Activated naive CD8-positive, alpha-beta T cell (primary cell): ENCODE data around the gene NCOA4.
"Not testable (repeated sequence)": the region's sequence is repeated elsewhere in the genome, so short reads cannot be mapped to it uniquely, and the experiment has no call there.

Experiments
- H3K27ac Mint-ChIP-seq: one replicate; pipeline ENCODE4 v1.8.0; 2021; ENCODE audit warnings: mixed read lengths
- H3K27me3 Mint-ChIP-seq: one replicate; pipeline ENCODE4 v1.8.0; 2021; ENCODE audit warnings: mixed read lengths
- H3K36me3 Mint-ChIP-seq: one replicate; pipeline ENCODE4 v1.8.0; 2021; ENCODE audit warnings: mixed read lengths
- H3K4me1 Mint-ChIP-seq: one replicate; pipeline ENCODE4 v1.8.0; 2021; ENCODE audit warnings: low read depth, mixed read lengths
- H3K4me3 Mint-ChIP-seq: one replicate; pipeline ENCODE4 v1.8.0; 2021; ENCODE audit warnings: mild to moderate bottlenecking, mixed read lengths
- H3K9me3 Mint-ChIP-seq: one replicate; pipeline ENCODE4 v1.8.0; 2021; ENCODE audit warnings: low read depth, mixed read lengths

The NCOA4 gene

DNA sequence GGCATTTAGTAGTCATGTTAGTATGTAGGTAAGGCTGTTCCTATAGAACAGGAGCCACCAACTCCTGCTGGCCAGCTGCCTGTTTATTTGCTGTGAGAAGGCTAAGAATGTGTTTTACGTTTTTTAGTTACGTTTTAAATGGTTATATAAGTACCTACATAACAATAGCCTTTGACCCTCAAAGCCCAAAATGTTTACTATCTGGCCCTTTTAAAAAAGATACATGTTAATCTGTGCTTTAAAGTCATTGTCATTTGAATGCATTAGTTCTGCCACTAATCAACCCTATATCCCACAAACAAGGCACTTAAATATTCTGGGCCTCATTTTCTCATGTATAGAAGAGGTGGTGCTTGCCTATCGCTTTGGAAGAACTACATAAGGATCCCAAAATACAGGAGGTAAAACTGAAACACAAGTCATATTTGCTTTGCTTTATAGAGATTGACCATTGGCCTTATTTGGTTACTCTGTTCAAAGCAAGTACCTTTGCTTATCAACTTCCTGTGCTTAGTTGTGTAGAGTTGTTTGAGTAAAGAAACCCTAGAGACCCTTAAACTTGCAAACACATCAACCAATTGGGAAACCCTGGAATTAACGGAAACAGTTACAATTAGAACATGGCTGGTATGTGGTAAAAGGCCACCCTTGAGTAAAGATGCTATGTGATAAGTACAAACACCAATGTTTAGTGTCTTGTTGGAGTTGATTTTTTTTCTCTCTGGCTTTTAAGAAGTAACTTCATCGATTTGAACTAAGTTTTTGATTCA, 32.2 kb downstream of the NCOA4 start:
- no peaks in the 10 kb centered on the region for H3K27me3 Mint-ChIP-seq
- H3K36me3 Mint-ChIP-seq, result peaks cover 16% of the 10 kb centered on the region
- peak overlapping the region; percentile 72 for H3K27ac Mint-ChIP-seq
- H3K4me1 Mint-ChIP-seq, result no peaks in the 10 kb centered on the region
- no peaks in the 10 kb centered on the region for H3K9me3 Mint-ChIP-seq
- no peak overlapping the region for H3K4me3 Mint-ChIP-seq

DNA sequence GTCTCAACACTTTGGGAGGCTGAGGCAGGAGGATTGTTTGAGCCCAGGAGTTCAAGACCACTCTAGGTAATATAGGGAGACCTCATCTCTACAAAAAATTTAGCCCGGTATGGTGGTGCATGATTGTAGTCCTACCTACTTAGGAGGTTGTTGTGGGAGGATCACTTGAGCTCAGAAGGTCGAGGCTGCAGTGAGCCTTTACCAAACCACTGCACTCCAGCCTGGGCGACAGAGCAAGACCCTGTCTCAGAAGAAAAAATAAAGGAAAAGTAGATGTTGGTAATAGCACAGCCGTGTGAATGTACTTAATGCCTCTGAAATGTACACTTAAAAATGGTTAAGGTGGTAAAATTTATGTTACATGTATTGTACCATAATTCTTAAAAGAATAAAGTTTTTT, 32.9 kb downstream of the NCOA4 start:
- peaks cover 18% of the 10 kb centered on the region for H3K36me3 Mint-ChIP-seq
- no peaks in the 10 kb centered on the region for H3K9me3 Mint-ChIP-seq
- H3K27me3 Mint-ChIP-seq, result no peaks in the 10 kb centered on the region
- no peak overlapping the region for H3K4me3 Mint-ChIP-seq
- H3K4me1 Mint-ChIP-seq, result no peaks in the 10 kb centered on the region
- no peak overlapping the region for H3K27ac Mint-ChIP-seq

DNA sequence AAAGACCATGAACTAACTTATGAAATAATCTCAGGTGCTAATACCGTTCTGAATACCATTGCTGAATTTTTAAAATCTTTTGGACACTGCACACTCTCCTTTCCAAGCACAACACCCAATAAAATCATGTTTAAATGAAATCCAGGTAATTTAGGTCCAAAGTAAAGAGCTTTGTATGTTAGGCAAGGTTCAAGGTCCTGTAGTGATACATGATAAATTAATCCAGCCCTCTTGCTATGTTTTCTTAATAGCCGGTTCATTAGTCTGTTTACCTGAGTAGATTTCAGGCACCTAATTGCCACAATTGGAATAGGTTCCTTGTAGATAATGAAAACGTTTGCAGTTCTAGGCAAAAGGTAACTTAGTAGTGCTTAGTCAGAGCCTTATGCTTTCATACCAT, 44.8 kb downstream of the NCOA4 start:
- H3K4me3 Mint-ChIP-seq, H3K36me3 Mint-ChIP-seq, H3K27ac Mint-ChIP-seq, H3K27me3 Mint-ChIP-seq, H3K4me1 Mint-ChIP-seq, H3K9me3 Mint-ChIP-seq: not testable (repeated sequence)

DNA sequence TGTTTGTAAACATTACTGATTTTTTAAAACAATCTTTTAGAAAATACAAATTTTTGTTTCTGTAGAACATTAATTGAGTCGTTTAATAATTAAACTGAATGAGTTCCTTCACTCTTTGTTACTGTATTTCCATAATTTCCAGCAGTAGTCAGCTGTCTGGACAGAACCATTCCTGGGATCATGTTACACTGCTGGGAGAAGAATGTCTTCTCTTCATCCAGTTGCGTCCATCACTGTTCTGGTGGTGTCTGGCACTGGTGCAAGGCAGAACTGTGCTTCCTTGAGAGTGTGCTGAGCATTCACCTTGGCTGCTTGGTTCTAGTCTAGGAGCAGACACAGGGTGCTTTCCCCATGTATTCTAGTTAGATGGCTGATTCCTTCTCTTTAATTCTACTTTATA, 46.0 kb downstream of the NCOA4 start:
- H3K4me3 Mint-ChIP-seq, H3K27me3 Mint-ChIP-seq, H3K27ac Mint-ChIP-seq, H3K4me1 Mint-ChIP-seq, H3K36me3 Mint-ChIP-seq, H3K9me3 Mint-ChIP-seq: not testable (repeated sequence)

DNA sequence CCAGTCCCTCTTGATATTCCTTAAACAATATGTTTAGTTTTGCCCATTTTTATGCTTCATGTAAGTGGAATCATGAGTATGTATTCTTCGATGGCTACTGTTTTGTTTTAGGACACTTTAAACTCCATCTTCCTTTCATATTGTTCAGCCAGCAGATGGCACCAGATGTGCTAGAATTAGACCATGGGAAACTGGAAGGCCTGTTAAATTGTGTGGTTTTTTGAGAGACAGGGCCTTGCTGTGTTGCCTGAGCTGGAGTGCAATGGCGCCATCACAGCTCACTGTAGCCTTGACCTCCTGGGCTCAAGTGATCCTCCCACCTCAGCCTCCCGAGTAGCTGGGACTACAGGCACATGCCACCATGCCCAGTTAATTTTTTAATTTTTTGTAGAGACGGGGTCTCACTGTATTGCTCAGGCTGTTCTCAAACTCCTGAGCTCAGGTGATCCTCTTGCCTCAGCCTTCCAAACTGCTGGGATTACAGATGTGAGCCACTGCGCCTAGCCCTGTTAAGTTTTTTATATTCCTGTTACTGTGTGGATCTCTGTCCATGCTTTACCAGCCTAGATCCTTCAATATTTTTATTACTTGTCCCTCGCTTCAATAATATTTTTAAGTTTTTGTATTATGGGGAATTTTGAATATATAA, 46.8 kb downstream of the NCOA4 start:
- H3K27ac Mint-ChIP-seq, H3K27me3 Mint-ChIP-seq, H3K4me3 Mint-ChIP-seq, H3K9me3 Mint-ChIP-seq, H3K36me3 Mint-ChIP-seq, H3K4me1 Mint-ChIP-seq: not testable (repeated sequence)

DNA sequence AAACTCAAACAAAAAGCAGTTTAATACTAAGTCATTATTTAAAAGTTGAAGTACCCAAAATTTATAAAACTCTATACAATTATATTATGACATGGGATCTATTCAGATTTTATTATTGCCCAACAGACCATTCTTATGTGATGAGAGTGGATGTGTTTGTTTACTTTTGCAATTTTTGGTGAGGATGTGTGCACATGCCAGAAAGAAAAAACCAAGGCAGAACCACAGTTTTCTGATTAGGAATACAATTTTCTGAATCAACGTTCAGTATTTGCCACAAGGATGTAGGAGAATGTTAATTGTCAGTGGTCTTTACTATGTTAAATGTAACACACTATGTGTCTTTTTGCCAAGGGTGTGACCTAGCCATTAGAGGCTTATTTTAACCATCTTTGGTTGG, 49.1 kb downstream of the NCOA4 start:
- not testable (repeated sequence) for H3K36me3 Mint-ChIP-seq, H3K4me1 Mint-ChIP-seq, H3K4me3 Mint-ChIP-seq

DNA sequence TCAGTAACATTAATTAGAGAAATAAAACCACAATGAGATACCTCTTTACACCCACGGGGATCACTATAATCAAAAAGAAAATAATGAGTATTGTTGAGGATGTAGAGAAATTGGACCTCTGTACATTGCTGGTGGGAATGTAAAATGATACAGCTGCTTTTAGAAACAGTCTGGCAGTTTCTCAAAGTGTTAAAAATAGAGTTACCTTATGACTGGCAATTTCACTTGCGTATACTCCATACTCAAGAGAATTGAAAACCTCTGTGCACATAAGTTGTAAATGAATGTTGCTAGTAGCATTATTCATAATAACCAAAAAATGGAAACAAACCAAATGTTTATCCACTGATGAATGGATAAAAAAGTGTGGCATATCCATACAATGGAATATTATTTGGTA, 51.9 kb downstream of the NCOA4 start:
- H3K4me3 Mint-ChIP-seq, H3K27me3 Mint-ChIP-seq, H3K27ac Mint-ChIP-seq, H3K36me3 Mint-ChIP-seq, H3K9me3 Mint-ChIP-seq: not testable (repeated sequence)
- H3K4me1 Mint-ChIP-seq, result peaks cover 24% of the 10 kb centered on the region

More for the DNA sequence above, 49.1 kb downstream of the NCOA4 start:
- not testable (repeated sequence) for H3K9me3 Mint-ChIP-seq, H3K27ac Mint-ChIP-seq, H3K27me3 Mint-ChIP-seq

DNA sequence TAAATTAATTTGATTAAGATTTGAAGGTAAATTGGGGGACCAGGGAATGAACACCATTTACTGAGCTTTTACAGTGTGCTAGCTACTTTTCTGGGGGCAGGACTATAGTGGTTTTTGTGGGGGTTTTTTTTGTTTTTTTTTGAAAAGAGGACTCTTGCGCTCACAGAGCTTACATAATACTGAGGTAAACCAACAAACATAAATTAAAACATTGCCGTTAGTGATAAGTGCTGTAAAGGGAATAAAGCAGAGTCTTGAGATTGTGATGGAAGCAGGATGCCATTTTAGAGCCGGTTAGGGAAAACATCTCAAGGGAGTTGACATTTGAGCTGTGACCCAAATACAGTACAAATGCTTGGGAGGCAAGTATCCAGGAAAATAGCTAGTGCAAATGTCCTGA, 56.4 kb downstream of the NCOA4 start:
- Mint-ChIP-seq H3K4me3 (peak overlapping the region; percentile 99), H3K4me1 (peaks cover 37% of the 10 kb centered on the region), H3K27ac (peak overlapping the region; percentile 38)
- H3K36me3 Mint-ChIP-seq, H3K27me3 Mint-ChIP-seq, H3K9me3 Mint-ChIP-seq: not testable (repeated sequence)

DNA sequence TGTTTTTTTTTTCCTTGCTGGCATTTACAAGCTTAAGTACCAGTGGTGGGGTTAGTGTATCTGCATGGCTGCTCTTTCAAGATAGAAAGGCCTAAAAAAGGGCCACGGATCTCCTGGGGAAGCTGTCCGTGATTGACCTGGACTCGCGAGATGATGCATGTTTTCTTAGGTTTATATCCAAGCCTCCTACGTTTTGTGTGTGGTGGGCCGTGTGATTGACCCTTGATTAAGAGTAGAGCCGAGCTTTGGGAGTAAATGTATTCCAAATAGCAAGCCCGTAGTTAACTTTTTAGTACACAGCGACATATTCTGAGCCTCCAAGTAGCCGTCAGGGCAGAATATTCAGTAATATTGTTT, 57.6 kb downstream of the NCOA4 start:
- Mint-ChIP-seq H3K4me3 (peak overlapping the region; percentile 99), H3K27ac (peak overlapping the region; percentile 95), H3K4me1 (peaks cover 41% of the 10 kb centered on the region)
- H3K27me3 Mint-ChIP-seq, H3K9me3 Mint-ChIP-seq, H3K36me3 Mint-ChIP-seq: not testable (repeated sequence)

DNA sequence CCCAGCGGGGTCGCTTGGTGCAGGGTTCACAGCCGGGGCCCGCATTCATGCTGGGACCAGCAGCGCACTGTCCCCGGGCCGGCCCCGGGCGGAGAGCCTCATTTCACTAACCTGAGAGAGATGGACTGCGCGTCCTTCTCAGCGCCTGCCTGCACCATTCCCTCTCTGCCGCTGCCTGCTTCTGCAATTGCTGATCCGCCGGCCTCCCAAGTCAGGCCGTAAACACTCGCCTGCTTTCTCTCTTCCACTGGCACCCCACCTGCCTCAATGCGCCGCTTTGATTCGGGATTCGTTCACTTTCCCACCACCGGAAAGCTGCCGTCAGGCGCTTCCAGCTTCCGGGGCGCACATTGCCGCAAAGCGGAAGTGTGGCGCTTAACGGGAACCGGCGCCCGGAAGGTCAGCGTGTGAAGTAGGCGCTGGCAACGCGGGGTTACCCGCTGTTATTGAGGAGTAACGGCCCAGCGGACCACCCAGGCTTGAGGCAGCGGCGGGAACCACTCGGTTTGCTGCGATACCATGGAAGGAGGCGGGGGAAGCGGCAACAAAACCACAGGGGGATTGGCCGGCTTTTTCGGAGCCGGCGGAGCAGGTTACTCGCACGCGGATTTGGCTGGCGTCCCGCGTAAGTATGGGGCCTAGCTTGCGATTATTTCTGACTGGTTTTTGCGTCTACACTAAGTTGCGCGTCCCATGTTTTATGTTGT, 58.2 kb downstream of the NCOA4 start, which contains the start of gene TIMM23:
TIMM23 (plus strand) TSS at position 384 of the 707 bp plus-strand sequence; CDS start at position 520, 136 bp downstream.
- Mint-ChIP-seq H3K27ac (peak within 1 kb of the TSS; percentile 95), H3K4me3 (peak within 1 kb of the TSS; percentile 99), H3K4me1 (peaks cover 44% of the 10 kb centered on the region)
- H3K9me3 Mint-ChIP-seq, H3K36me3 Mint-ChIP-seq, H3K27me3 Mint-ChIP-seq: not testable (repeated sequence)

DNA sequence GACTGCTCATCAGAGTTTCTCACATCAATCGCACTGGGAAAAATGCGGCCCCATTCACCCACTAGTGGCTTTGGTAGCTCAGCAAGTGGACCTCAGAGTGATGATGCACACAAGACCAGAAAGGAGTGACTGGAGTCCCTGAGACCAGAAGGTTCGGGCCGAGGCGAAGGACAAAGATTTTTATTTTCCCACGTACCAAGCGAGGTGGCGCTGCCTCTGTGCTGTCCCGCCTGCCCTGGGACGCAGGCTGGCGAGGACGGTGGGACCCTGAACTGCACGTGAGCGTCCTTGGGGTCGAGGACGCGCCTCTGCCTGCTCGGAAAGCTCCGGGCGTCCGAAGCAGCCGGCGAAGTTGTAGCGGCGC, 58.7 kb downstream of the NCOA4 start:
- H3K36me3 Mint-ChIP-seq, H3K27me3 Mint-ChIP-seq, H3K9me3 Mint-ChIP-seq: not testable (repeated sequence)
- peaks cover 47% of the 10 kb centered on the region for H3K4me1 Mint-ChIP-seq
- H3K27ac Mint-ChIP-seq, result peak overlapping the region; percentile 85
- peak overlapping the region; percentile 99 for H3K4me3 Mint-ChIP-seq

DNA sequence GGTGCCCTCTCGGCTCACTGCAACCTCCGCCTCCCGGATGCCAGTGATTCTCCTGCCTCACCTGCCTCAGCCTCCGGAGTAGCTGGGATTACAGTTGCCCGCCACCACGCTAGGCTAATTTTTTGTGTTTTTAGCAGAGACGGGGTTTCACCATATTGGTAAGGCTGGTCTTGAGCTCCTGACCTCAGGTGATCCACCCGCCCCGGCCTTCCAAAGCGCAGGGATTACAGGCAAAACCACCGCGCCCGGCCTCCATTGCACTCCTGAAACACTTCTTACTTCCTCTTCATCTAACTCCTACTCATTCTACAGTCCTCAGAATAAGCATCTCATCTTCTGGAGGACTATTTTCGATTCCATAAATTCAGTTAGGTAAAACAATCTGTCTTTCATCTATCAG, 59.4 kb downstream of the NCOA4 start:
- H3K4me1 Mint-ChIP-seq, result peaks cover 49% of the 10 kb centered on the region
- not testable (repeated sequence) for H3K27ac Mint-ChIP-seq, H3K9me3 Mint-ChIP-seq, H3K36me3 Mint-ChIP-seq, H3K27me3 Mint-ChIP-seq
- H3K4me3 Mint-ChIP-seq, result peak overlapping the region; percentile 99

DNA sequence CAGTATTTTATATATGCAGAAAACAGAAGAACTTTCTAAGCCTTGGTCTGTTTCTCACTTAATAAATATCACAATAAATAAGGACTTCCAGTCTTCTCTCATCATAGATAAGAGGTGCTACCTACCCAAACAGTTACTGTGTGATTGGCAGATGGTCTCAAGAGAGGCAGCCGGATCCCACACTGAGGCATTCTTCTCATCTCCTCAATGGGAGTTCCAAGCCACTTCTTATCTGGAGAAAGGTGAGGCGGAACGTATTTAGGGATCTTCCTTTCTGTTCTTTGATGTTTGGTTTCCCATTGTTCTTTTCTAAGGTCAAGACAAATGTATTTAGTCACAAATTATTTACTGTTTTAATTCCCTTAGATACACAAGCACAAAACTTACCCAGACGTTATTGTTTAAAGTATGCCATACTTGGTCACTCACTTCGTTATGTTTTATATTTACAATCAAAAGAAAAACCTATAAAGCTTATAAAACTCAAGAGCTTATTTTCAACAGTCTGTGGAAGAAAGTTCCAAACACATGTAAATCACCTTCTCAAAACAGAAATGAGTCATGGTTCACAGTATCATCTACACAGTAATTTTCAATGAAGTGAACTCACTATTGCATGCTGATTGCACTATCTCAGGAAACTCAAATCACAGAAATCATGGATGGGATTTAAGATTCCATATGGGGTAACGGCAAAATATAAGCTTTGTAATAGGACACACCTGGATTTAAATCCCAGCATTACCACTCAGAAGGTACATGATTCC, 67.6 kb downstream of the NCOA4 start:
- not testable (repeated sequence) for H3K27ac Mint-ChIP-seq

DNA sequence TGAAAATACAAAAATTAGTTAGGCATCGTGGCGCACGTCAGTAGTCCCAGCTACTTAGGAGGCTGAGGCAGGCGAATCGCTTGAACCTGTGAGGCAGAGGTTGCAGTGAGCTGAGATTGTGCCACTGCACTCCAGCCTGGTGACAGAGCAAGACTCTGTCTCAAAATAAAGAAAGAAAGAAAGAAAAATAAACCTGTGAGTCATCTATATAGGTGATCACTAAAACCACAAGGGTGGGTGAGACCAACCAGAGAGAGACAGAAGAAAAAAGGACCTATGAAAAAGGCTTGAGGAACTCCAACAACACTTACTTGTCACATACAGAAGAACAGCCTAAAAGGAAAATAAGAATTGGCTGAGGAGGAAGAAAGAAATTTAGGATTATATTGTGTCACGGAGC, 72.5 kb downstream of the NCOA4 start:
- H3K9me3 Mint-ChIP-seq, H3K4me1 Mint-ChIP-seq, H3K27ac Mint-ChIP-seq, H3K27me3 Mint-ChIP-seq, H3K4me3 Mint-ChIP-seq, H3K36me3 Mint-ChIP-seq: not testable (repeated sequence)

More for the DNA sequence above, 67.6 kb downstream of the NCOA4 start:
- not testable (repeated sequence) for H3K36me3 Mint-ChIP-seq, H3K27me3 Mint-ChIP-seq, H3K4me3 Mint-ChIP-seq, H3K9me3 Mint-ChIP-seq
- H3K4me1 Mint-ChIP-seq, result peaks cover 14% of the 10 kb centered on the region

DNA sequence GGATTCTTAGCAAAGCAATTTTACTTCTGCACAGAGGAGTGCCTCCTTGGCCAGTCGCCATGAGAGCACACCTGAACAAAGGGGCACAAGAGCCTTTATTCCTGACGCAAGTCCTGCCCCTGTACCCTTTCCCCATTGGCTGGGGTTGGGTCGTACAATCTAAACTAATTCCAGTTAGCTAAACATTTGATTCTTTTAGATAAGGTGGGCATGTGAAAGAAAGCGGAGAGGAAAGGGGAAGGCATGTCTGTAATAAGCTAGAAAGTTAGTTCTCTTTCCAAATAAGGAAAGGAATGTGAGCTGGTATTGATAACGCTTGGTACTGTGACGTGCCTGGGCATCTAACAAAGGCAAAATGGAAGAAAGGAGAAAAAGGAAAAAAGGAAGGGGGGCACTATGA, 73.8 kb downstream of the NCOA4 start:
- H3K27me3 Mint-ChIP-seq, result not testable (repeated sequence)

More for the DNA sequence above, 73.8 kb downstream of the NCOA4 start:
- not testable (repeated sequence) for H3K4me3 Mint-ChIP-seq, H3K9me3 Mint-ChIP-seq, H3K36me3 Mint-ChIP-seq, H3K27ac Mint-ChIP-seq, H3K4me1 Mint-ChIP-seq
